Loucy (cell line): ENCODE measurements around the gene STRN3.

Experiments
- H2AFZ ChIP-seq: fragments of 200-600 bp; sonication (generic); 2 replicates; pipeline ENCODE4 v1.6.0; 2016; ENCODE audit warnings: antibody characterized with exemption, mild to moderate bottlenecking, low read length, moderate library complexity
- H3F3A ChIP-seq: fragments of 200-600 bp; 2 replicates; pipeline ENCODE4 v1.6.0; 2016; ENCODE audit warnings: antibody characterized with exemption, low read depth, mild to moderate bottlenecking
- H3K27me3 ChIP-seq: fragments of 200-600 bp; sonication (generic); 2 replicates; pipeline ENCODE4 v1.6.1; 2014; ENCODE audit warnings: low read length, mild to moderate bottlenecking; ENCODE audit not compliant: insufficient read depth, poor library complexity, severe bottlenecking
- H3K36me3 ChIP-seq: fragments of 200-600 bp; sonication (generic); 2 replicates; pipeline ENCODE4 v1.6.1; 2016; ENCODE audit warnings: low read length; ENCODE audit not compliant: insufficient read depth
- H3K4me1 ChIP-seq: fragments of 200-600 bp; sonication (generic); 2 replicates; pipeline ENCODE4 v1.5.1; 2014; ENCODE audit warnings: low read length, mild to moderate bottlenecking; ENCODE audit not compliant: insufficient read depth, poor library complexity, severe bottlenecking
- H3K4me2 ChIP-seq: fragments of 200-600 bp; sonication (generic); 2 replicates; pipeline ENCODE4 v1.6.0; 2014; ENCODE audit warnings: antibody characterized with exemption, low read length, low read depth, mild to moderate bottlenecking; ENCODE audit not compliant: poor library complexity, severe bottlenecking
- H3K4me3 ChIP-seq: fragments of 200-600 bp; sonication (generic); 2 replicates; pipeline ENCODE4 v1.5.1; 2014; ENCODE audit warnings: low read length, mild to moderate bottlenecking, mixed read lengths; ENCODE audit not compliant: poor library complexity, severe bottlenecking
- H3K79me2 ChIP-seq: fragments of 200-600 bp; sonication (generic); 2 replicates; pipeline ENCODE4 v1.6.1; 2014; ENCODE audit warnings: low read length; ENCODE audit not compliant: insufficient read depth
- H3K9ac ChIP-seq: fragments of 200-600 bp; sonication (generic); 2 replicates; pipeline ENCODE4 v1.6.0; 2014; ENCODE audit warnings: mild to moderate bottlenecking, low read depth, low read length, moderate library complexity; ENCODE audit not compliant: poor library complexity, severe bottlenecking
- H3K9me2 ChIP-seq: fragments of 200-600 bp; sonication (generic); replicated peaks from 2 replicates; pipeline ENCODE4 v1.6.1; 2016; ENCODE audit warnings: low read depth, low read length, mixed read lengths
- H3K9me3 ChIP-seq: fragments of 200-600 bp; sonication (generic); 2 replicates; pipeline ENCODE4 v1.6.1; 2014; ENCODE audit warnings: mild to moderate bottlenecking, antibody characterized with exemption, low read length, low read depth; ENCODE audit not compliant: insufficient read depth
- H4K20me1 ChIP-seq: fragments of 200-600 bp; sonication (generic); 2 replicates; pipeline ENCODE4 v1.6.0; 2014; ENCODE audit warnings: antibody characterized with exemption, low read length, mild to moderate bottlenecking; ENCODE audit not compliant: insufficient read depth, poor library complexity, severe bottlenecking
- CTCF ChIP-seq: fragments of 200-600 bp; sonication (generic); conservative IDR thresholded peaks from 2 replicates; pipeline ENCODE4 v1.5.1; 2014; ENCODE audit warnings: mild to moderate bottlenecking, antibody characterized with exemption, low read length
- EZH2phosphoT487 ChIP-seq: fragments of 200-600 bp; IDR thresholded peaks from 2 replicates; pipeline ENCODE4 v1.6.1; 2018; ENCODE audit warnings: antibody characterized with exemption, mild to moderate bottlenecking, moderate library complexity, borderline replicate concordance

Gene STRN3

GRCh38 chr14:30996892-30997659, 29.1 kb downstream of the STRN3 start:
- Histone ChIP-seq H3K9me3 (peaks cover 21% of the 10 kb centered on the region; the same call in 1 of the 2 replicates), H3K4me2 (no peak overlapping the region), H3K9ac (no peak overlapping the region), H3K4me1 (no peaks in the 10 kb centered on the region), H3K27me3 (no peaks in the 10 kb centered on the region), H4K20me1 (peaks cover 52% of the 10 kb centered on the region), H3K9me2 (no peaks in the 10 kb centered on the region), H2AFZ (no peak overlapping the region), H3F3A (no peaks in the 10 kb centered on the region), H3K4me3 (no peak overlapping the region), H3K79me2 (peaks cover 97% of the 10 kb centered on the region), H3K36me3 (peaks cover 32% of the 10 kb centered on the region)
- TF ChIP-seq CTCF = no peak
- no peak for TF ChIP-seq EZH2phosphoT487

- no peak for TF ChIP-seq CTCF
- no peak for TF ChIP-seq EZH2phosphoT487
- Histone ChIP-seq H3F3A (no peaks in the 10 kb centered on the region), H3K79me2 (peaks cover 98% of the 10 kb centered on the region), H3K4me2 (no peak overlapping the region), H3K36me3 (peaks cover 29% of the 10 kb centered on the region), H2AFZ (no peak overlapping the region), H3K9me3 (peaks cover 21% of the 10 kb centered on the region; the same call in 1 of the 2 replicates), H3K27me3 (no peaks in the 10 kb centered on the region), H3K4me1 (peaks cover 11% of the 10 kb centered on the region), H4K20me1 (peaks cover 59% of the 10 kb centered on the region), H3K9me2 (no peaks in the 10 kb centered on the region), H3K4me3 (no peak overlapping the region), H3K9ac (no peak overlapping the region)
These were observed 30.5 kb downstream of the STRN3 start for GRCh38 chr14:30995689-30996088.

- no peak overlapping the region for H3K9ac ChIP-seq
- H4K20me1 ChIP-seq = peaks cover 56% of the 10 kb centered on the region
- peaks cover 98% of the 10 kb centered on the region for H3K79me2 ChIP-seq
- no peak overlapping the region for H2AFZ ChIP-seq
- peaks cover 24% of the 10 kb centered on the region for H3K36me3 ChIP-seq
- no peaks in the 10 kb centered on the region for H3K27me3 ChIP-seq
- H3K9me3 ChIP-seq = peaks cover 19% of the 10 kb centered on the region; the same call in 1 of the 2 replicates
- TF ChIP-seq EZH2phosphoT487 (no peak), CTCF (no peak)
- H3K4me3 ChIP-seq = no peak overlapping the region
- no peak overlapping the region for H3K4me2 ChIP-seq
- H3K9me2 ChIP-seq = no peaks in the 10 kb centered on the region
- no peaks in the 10 kb centered on the region for H3F3A ChIP-seq
- peaks cover 11% of the 10 kb centered on the region for H3K4me1 ChIP-seq
These were observed 31.2 kb downstream of the STRN3 start for GRCh38 chr14:30994681-30995620.
